ENCODE measurements around the gene CFD.
"Not testable (repeated sequence)": the region's sequence is repeated elsewhere in the genome, so short reads cannot be mapped to it uniquely, and the experiment has no call there.

Gene CFD

GRCh38 chr19:858868-859843 lies at the start of gene CFD:
Gene CFD (plus strand): TSS chr19:859664. CDS start chr19:859690, 26 bp downstream.
- DNase-seq = no peak

- DNase-seq = no peak
Observed at GRCh38 chr19:810077-810855, 49.2 kb upstream of the CFD start.

DNA sequence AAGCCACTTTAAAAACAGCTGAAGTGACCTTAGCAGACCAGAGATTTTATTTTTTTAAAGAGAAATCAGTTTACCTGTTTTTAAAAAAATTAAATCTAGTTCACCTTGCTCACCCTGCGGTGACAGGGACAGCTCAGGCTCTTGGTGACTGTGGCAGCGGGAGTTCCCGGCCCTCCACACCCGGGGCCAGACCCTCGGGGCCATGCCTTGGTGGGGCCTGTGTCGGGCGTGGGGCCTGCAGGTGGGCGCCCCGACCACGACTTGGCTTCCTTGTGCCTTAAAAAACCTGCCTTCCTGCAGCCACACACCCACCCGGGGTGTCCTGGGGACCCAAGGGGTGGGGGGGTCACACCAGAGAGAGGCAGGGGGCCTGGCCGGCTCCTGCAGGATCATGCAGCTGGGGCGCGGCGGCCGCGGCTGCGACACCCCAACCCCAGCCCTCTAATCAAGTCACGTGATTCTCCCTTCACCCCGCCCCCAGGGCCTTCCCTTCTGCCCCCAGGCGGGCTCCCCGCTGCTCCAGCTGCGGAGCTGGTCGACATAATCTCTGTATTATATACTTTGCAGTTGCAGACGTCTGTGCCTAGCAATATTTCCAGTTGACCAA lies 48.5 kb upstream of the CFD start:
- no peak for DNase-seq

DNA sequence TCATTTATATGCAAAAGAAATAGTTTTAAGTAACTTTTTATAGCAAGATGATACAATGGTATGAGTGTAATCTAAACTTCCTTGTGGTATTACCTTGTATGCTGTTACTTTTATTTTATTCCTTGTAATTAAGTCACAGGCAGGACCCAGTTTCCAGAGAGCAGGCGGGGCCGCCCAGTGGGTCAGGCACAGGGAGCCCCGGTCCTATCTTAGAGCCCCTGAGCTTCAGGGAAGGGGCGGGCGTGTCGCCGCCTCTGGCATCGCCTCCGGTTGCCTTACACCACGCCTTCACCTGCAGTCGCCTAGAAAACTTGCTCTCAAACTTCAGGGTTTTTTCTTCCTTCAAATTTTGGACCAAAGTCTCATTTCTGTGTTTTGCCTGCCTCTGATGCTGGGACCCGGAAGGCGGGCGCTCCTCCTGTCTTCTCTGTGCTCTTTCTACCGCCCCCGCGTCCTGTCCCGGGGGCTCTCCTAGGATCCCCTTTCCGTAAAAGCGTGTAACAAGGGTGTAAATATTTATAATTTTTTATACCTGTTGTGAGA lies 47.9 kb upstream of the CFD start:
- DNase-seq = no peak

- no peak for DNase-seq
Observed at GRCh38 chr19:812049-812746, 47.3 kb upstream of the CFD start.

DNA sequence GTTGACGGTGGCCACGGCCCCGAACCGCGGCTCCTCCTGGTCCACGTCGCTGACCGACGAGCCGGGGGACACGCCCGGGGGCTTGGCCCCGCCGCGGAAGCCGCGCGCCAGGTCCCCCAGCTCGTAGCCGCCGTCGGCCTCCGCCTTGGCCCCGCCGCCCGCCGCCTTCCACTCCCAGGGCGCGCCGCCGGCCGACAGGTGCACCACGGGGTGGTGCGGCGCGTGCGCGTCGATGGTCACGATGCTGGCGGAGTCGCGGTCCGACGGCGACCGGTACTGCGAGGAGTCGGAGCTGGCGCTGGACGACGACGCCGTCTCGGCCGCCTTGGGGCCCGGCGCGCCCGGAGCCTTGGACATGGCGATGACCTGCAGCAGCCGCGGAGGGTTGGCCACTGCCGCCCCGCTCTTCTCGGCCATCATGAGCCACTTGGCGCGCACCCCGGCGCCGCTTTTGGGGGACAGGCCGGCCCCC lies 46.7 kb upstream of the CFD start:
- no peak for DNase-seq

GRCh38 chr19:813219-814151 lies 46.0 kb upstream of the CFD start:
- DNase-seq = no peak

GRCh38 chr19:814152-815078 lies 45.0 kb upstream of the CFD start:
- DNase-seq = no peak

DNA sequence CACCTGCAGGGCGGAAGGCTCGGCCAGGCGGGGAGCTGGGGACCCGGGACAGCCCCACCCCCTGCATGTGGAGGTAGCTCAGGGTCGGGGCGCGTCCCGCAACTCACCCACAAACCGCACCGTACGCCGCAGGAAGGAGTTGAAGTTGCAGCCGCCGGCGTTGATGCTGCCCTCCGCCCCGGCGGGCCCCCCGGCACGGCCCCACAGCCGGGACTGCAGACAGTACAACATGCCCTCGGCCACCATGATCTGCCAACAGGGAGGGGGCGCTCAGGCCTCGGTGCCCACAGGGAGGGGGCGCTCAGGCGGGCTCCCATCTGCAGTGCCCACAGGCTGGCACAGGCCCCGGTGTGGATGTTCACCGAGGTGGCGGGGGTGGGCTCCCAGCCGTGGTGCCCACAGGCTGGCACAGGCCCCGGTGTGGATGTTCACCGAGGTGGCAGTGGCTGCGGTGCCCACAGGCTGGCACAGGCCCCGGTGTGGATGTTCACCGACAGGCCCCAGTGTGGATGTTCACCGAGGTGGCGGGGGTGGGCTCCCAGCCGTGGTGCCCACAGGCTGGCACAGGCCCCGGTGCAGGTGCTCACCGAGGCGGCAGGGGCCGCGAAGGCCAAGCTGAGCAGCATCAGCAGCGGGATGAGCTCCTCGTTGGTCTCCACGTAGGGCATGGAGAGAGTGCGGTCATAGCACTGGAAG lies 44.2 kb upstream of the CFD start:
- no peak for DNase-seq

DNA sequence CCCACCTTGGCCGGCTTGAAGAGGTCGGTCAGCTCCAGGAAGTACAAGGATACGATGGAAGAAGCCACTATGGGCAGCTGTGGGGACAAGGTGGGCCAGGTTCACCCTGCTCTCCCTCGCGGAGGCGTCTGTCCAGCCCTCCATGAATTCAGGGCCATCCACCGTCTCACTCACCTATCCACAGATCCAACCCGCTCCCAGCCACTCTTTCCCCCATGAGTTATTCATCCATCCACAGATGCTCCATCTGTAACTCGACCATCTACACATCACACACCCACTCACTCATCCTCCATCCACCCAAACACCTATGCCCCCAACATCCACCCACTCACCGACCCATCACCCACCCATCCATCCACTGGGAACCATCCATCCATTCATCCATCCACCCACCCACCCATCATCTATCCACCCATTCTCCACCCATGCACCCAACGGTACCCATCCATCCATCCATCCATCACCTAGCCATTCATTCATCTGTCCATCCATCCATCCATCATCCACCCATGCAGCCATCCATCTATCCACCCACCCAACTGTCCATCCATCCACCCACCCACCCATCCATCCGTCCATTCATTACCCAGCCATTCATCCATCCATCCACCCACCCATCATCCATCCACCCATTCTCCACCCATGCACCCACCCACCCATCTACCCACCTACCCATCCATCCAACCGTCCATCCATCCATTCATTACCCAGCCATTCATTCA lies 43.5 kb upstream of the CFD start:
- no peak for DNase-seq

GRCh38 chr19:816500-816857 lies 43.0 kb upstream of the CFD start:
- DNase-seq = no peak

DNA sequence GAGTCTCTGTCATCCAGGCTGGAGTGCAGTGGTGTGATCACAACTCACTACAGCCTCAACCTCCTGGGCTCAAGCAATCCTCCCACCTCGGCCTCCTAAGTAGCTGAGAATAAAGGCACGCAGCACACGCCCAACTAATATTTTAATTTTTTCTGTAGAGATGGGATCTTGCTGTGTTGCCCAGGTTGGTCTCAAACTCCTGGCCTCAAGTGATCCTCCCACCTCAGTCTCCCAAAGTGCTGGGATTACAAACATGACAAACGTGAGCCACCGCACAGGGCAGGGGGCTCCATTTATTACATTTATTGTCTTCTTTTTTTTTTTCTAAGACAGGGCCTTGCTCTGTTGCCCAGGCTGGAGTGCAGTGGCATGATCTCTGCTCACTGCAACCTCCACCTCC lies 39.3 kb upstream of the CFD start:
- not testable (repeated sequence) for DNase-seq

GRCh38 chr19:821231-821824 lies 38.1 kb upstream of the CFD start:
- DNase-seq = no peak

DNA sequence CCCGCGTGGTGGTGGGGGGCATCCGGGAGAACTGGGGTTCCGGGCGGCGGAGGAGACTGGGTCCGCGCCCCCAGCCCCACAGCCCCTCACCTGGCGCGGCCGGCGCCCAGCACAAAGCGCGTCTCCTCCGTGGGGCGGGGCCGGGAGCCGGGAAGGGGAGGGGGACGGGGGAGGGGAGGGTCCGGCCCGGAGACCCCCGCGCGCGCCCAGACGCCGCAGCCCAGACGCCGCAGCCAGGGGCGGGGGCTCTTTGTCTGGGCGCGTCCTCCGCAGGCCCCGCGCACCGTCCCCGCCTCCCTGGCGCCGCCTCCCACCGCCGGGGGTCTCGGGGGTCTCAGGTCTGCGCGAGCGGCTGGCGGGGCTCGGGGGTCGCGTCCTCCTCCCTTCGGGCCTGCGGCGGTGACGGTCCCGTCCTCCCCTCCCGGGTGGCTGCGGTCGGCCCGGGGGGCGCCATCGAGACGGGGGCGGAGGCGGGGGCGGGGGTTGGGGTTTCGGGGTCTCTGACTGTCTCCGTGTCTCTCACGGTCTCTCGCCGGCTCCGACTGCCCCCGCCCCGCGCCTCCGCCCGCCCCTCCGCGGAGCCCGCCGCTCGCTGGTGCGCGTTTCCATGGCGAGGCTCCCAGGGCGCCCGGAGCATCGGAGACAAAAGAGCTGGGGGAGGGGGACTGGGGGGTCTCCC lies 37.5 kb upstream of the CFD start, which contains the start of gene PLPPR3:
Gene PLPPR3, minus strand, starts transcription at position 131 of the 679 bp plus-strand sequence. CDS start 396 bp downstream, outside the sequence.
- DNase-seq = no peak

- DNase-seq = no peak
Observed at GRCh38 chr19:823565-824121, 35.8 kb upstream of the CFD start.

DNA sequence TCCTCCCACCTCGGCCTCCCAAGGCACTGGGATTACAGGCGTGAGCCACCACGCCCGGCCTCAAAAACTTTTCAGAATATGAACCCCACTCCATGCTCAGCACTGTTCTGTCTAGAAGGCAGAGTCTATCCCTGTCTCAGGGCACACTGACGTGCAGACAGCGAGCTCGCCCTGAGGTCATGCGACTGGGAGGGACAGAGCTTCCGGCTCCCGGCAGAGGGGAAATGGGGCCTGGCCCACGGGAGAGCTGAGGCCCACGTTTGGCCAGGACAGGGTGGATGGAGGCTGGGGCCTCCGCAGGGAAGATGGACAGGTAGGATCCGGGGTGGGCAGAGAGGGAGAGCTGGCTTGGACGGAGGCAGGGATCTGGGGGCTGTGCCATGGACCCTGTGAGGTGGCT lies 34.6 kb upstream of the CFD start:
- no peak for DNase-seq
